HG03060 (cell line): ENCODE data around the gene LRIG2.
A peak's percentile ranks its signal among the peaks of the same experiment; 100 is the strongest.
"Not testable (repeated sequence)": the region's sequence is repeated elsewhere in the genome, so short reads cannot be mapped to it uniquely, and the experiment has no call there.

Experiments
- ATAC-seq: cut with Tn5 transposase; IDR thresholded peaks from one replicate; pipeline ENCODE4 v1.9.1; 2021; ENCODE audit warnings: low read depth, moderate number of reproducible peaks; ENCODE audit not compliant: unreplicated experiment

Gene LRIG2

DNA sequence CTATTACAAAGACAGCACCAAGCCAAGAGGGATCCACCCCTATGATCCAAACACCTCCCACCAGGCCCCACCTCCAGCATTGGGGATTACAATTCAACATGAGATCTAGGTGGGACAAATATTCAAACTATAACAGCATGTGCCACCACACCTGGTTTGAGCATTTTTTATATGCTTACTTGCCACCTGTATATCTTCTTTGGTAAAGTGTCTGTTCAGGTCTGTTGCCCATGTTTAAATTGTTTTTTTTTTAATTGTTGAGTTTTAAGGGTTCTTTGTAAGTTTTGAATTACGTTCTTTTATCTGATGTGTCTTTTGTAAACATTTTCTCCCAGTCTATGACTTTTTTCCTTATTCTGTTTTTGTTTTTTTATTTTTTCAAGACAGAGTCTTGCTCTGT, 83.4 kb downstream of the LRIG2 start:
- ATAC-seq: no peak

DNA sequence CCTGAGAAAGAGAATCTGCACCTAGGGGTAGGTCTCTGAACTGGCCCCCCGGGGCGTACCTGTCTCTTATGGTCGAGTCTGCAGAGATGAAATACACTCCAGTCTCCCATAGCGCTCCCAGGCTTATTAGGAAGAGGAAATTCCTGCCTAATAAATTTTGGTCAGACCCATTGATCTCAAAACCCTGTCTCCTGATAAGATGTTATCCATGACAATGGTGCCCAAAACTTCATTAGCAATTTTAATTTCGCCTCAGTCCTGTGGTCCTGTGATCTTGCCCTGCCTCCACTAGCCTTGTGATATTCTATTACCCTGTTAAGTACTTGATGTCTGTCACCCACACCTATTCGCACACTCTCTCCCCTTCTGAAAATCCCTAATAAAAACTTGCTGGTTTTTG, 85.7 kb downstream of the LRIG2 start:
- ATAC-seq: not testable (repeated sequence)

DNA sequence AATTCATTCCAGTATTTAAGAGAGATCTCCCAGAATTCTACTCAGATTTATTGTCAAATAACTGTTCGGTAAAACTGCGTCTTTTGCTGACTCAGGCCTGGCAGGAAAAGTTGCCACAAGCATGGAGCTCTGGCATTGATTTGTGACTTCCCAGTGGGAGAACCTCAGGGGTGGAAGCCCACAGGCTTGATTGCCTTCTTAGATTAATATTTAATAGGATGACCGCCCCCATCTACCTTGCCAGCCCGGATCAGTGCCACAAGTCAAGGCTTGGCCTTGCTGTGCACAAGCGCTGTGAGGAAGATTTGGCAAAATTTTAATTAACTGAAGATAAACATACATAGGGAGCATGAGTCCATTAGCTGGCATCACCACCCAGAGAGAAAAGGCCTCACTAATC, 93.5 kb downstream of the LRIG2 start:
- ATAC-seq: no peak

DNA sequence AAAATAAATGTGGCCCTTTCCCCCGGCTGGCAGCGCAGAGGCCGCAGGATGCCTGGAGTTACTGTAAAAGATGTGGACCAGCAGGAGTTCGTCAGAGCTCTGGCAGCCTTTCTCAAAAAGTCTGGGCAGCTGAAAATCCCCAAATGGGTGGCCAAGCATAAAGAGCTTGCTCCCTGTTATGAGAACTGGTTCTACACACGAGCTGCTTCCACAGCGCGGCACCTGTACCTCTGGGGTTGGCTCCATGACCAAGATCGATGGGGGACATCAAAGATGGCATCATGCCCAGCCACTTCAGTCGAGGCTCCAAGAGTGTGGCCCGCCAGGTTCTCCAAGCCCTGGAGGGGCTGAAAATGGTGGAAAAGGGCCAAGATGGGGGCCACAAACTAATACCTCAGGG, 95.9 kb downstream of the LRIG2 start:
- no peak for ATAC-seq

DNA sequence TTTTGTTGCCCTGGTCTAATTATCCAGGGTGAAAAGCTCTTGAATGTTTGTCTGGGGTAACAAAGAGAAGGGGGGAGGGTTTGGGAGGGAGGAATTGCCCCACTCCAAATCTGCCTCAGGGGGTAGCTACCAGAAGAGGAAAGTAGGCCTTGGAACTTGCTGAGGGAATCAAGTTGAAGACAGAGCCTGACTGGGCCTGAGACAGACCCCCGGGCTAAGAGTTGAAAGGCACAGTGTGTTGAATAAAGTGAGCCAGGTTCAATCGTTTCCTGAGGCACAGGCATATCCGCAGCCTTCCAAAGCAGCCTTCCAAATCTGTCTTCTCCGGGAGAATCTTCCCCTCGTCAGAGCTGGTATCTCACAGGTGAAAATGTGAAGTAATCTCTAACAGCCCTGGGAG, 96.6 kb downstream of the LRIG2 start:
- ATAC-seq: no peak

DNA sequence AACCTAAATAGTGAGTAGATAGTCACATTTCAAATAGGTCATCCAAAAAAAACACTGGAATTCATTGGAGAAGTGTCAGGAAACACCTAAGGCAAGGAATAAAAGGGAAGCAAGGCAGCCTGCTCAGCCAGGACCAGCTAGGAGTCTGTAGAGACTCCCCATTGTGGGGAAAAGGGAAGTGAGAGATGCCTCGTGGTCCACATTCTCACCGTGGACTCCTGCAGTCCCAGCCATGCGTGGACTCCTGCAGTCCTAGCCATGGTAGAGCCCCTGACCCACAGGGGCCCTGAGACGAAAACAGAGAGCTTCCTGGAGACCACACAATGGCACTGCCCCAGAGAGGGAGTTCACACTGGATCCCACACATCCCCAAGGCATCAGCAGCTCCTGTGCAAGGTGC, 97.5 kb downstream of the LRIG2 start:
- no peak for ATAC-seq

DNA sequence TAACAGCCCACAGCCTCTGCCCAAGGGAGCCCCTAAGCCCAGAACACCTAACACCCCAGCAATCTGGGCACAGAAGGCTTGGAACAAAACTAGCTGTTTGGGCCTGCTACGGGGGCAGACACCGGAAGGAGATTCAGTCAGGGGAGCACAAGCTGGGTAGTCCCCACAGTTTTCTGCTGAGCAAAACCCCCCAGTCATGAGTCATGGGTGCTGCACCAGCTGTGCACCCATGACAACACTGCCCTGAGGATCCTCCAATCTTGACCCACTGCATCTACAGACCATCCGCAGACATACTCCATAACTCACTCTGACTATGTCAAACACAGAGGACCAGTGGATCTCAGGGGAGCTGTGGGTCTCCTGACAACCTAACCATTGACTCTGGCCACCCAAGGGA, 105.1 kb downstream of the LRIG2 start:
- peak; percentile 39 for ATAC-seq

DNA sequence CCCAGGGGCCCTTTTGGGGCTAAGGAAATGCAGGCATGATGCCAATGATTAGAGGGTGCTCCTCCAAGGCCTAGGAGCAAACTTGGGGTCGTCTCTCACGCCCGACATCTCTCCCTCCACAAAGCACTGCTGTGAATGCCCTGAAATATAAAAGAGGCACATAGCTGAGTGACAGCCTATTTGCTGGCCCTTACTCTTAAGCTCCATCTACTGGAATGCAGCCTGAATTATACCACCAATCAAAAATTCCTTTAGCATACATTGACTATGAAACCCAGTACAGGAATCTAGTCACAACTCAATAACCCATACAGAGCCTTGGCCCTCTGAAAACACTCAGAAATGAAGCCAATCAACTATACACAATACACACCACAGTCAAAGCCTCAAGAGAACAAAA, 105.5 kb downstream of the LRIG2 start:
- ATAC-seq: no peak
